Common myeloid progenitor, CD34-positive (primary cell): ENCODE data around the gene CNOT1.
A peak's percentile ranks its signal among the peaks of the same experiment; 100 is the strongest.

Experiments used
- CTCF ChIA-PET: fragments of 350-600 bp; sonication (Branson Sonifier 250); formaldehyde crosslinking; loops from one replicate; lab custom pipeline; 2021; ENCODE audit warnings: antibody characterized with exemption; lab: Charles Lee
- POLR2A ChIA-PET: fragments of 350-600 bp; sonication (Branson Sonifier 250); formaldehyde crosslinking; loops from one replicate; lab custom pipeline; 2021; ENCODE audit warnings: antibody characterized with exemption; lab: Charles Lee
- DNase-seq, 3 donors: peaks; one replicate each; pipeline versions ENCODE4 v3.0.0 to v3.0.0-alpha.2; 2013
- H3K27ac ChIP-seq, 2 experiments: 1 replicate in 1 of 2; 2 replicates in 1 of 2; pipeline ENCODE4 v1.7.0; 2013; ENCODE audit warnings: inconsistent platforms in 2 of 2, low read length in 2 of 2, mild to moderate bottlenecking in 2 of 2, low read depth in 1 of 2, moderate library complexity in 1 of 2; ENCODE audit not compliant: severe bottlenecking in 2 of 2, insufficient read depth in 1 of 2, poor library complexity in 1 of 2
- H3K27me3 ChIP-seq, 5 experiments: replicated peaks in 2 of 5; 1 replicate in 3 of 5; 2 replicates in 2 of 5; pipeline versions ENCODE4 v1.6.1 to v1.7.0; 2013; ENCODE audit warnings: low read length in 4 of 5, mild to moderate bottlenecking in 2 of 5, moderate library complexity in 2 of 5, inconsistent platforms in 1 of 5; ENCODE audit not compliant: insufficient read depth in 5 of 5, control insufficient read depth in 4 of 5
- H3K36me3 ChIP-seq, 4 experiments: 1 replicate in 2 of 4; 2 replicates in 2 of 4; pipeline versions ENCODE4 v1.6.1 to v1.7.0; 2013; ENCODE audit warnings: low read length in 3 of 4, control low read depth in 1 of 4, mild to moderate bottlenecking in 1 of 4; ENCODE audit not compliant: control insufficient read depth in 4 of 4, insufficient read depth in 4 of 4
- H3K4me1 ChIP-seq, 4 experiments: 1 replicate in 3 of 4; 2 replicates in 1 of 4; pipeline versions ENCODE4 v1.6.1 to v1.7.1; 2013; ENCODE audit warnings: low read length in 3 of 4, mild to moderate bottlenecking in 3 of 4, control low read depth in 1 of 4, inconsistent platforms in 1 of 4, moderate library complexity in 1 of 4; ENCODE audit not compliant: control insufficient read depth in 4 of 4, insufficient read depth in 4 of 4; ENCODE audit errors: control extremely low read depth in 1 of 4
- H3K4me3 ChIP-seq, 7 experiments: 1 replicate in 4 of 7; 2 replicates in 3 of 7; pipeline versions ENCODE4 v1.5.1 to v1.7.0; 2013; ENCODE audit warnings: mild to moderate bottlenecking in 7 of 7, low read length in 6 of 7, moderate library complexity in 6 of 7, inconsistent platforms in 2 of 7, low read depth in 2 of 7, control low read depth in 1 of 7; ENCODE audit not compliant: insufficient read depth in 4 of 7, control insufficient read depth in 1 of 7; ENCODE audit errors: extremely low read depth in 1 of 7
- H3K9me3 ChIP-seq, 5 experiments: 1 replicate in 4 of 5; 2 replicates in 1 of 5; pipeline versions ENCODE4 v1.6.1 to v1.7.1; 2013; ENCODE audit warnings: low read length in 4 of 5, mild to moderate bottlenecking in 2 of 5, inconsistent platforms in 1 of 5, low read depth in 1 of 5, moderate library complexity in 1 of 5; ENCODE audit not compliant: control insufficient read depth in 4 of 5, insufficient read depth in 2 of 5; ENCODE audit errors: control extremely low read depth in 1 of 5
- WGBS: methylation state at CpG from one replicate; pipeline ENCODE4 v1.1.5; 2013; ENCODE audit not compliant: insufficient coverage; 5-methylcytosine and 5-hydroxymethylcytosine counted together

The CNOT1 gene

GRCh38 chr16:58584831-58585505 lies 44.7 kb downstream of the CNOT1 start:
- no peaks in the 10 kb centered on the region for H3K9me3 ChIP-seq
- H3K4me1 ChIP-seq = no peaks in the 10 kb centered on the region
- no peak for DNase-seq
- ChIA-PET CTCF (no interaction called here), POLR2A (no interaction called here)
- no peak overlapping the region for H3K4me3 ChIP-seq
- no peaks in the 10 kb centered on the region for H3K27me3 ChIP-seq
- H3K36me3 ChIP-seq = peaks cover 34 to 91% (median 61%) of the 10 kb centered on the region in 4 experiments
- no peak overlapping the region for H3K27ac ChIP-seq
- 100% methylated on average over 1 of the region's 8 CpGs for WGBS

GRCh38 chr16:58582971-58583765 lies 46.5 kb downstream of the CNOT1 start:
- Histone ChIP-seq H3K4me1 (no peaks in the 10 kb centered on the region), H3K36me3 (peaks cover 39 to 88% (median 61%) of the 10 kb centered on the region in 4 experiments), H3K27me3 (no peaks in the 10 kb centered on the region), H3K27ac (no peak overlapping the region), H3K4me3 (no peak overlapping the region), H3K9me3 (no peaks in the 10 kb centered on the region)
- DNase-seq = no peak
- WGBS = 84% methylated on average over 4 of the region's 8 CpGs
- ChIA-PET CTCF (no interaction called here), POLR2A (no interaction called here)

DNA sequence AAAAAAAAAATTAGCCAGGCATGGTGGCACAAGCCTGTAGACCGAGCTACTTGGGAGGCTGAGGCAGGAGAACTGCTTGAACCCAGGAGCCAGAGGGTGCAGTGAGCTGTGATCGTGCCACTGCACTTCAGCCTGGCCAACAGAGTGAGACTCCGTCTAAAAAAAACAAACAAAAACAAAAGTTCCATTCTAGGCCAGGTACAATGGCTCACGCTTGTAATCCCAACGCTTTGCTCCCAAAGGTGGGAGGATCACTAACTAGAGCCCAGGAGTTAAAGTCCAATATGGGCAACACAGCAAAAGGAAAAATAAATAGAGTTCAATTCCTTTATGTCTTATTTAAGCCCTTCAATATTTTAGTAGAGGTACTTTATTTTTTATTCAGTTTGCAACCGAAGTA lies 47.5 kb downstream of the CNOT1 start:
- DNase-seq = no peak
- peaks cover 37 to 88% (median 63%) of the 10 kb centered on the region in 4 experiments for H3K36me3 ChIP-seq
- no peaks in the 10 kb centered on the region for H3K27me3 ChIP-seq
- no peaks in the 10 kb centered on the region for H3K4me1 ChIP-seq
- POLR2A ChIA-PET = no interaction called here
- no peaks in the 10 kb centered on the region for H3K9me3 ChIP-seq
- CTCF ChIA-PET = no interaction called here
- no peak overlapping the region for H3K4me3 ChIP-seq
- H3K27ac ChIP-seq = no peak overlapping the region
- 100% methylated on average over 3 of the region's 6 CpGs for WGBS

GRCh38 chr16:58579587-58579986 lies 50.0 kb downstream of the CNOT1 start:
- no peaks in the 10 kb centered on the region for H3K27me3 ChIP-seq
- peaks cover 38 to 90% (median 67%) of the 10 kb centered on the region in 4 experiments for H3K36me3 ChIP-seq
- no peak overlapping the region for H3K4me3 ChIP-seq
- H3K4me1 ChIP-seq = no peaks in the 10 kb centered on the region
- H3K9me3 ChIP-seq = no peaks in the 10 kb centered on the region
- H3K27ac ChIP-seq = no peak overlapping the region
- ChIA-PET CTCF (interaction anchor here (2.0 kb wide), 1 partner anchor 17 kb away, joined by 4 read pairs; no protein-coding TSS in a partner anchor), POLR2A (no interaction called here)
- no peak for DNase-seq
- WGBS = 99% methylated on average over 8 of the region's 8 CpGs

DNA sequence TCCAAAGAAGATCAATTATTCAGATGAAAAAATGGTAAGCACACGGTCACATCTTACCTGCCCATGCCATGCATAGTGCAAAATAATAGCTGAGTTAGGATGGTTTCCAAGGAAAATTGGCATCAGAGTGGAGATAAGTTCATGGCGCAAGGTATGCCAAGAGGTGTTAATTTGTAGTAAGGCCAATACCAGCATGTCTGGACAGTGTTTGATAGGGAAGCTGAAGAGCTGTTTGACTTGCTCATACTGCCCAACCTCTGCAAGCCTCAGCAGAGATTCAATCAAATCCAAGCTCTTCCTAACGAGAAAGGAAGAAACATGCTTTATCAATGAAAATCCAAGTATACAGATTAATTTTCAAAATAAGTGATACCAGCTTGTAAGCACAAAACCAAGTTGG lies 51.0 kb downstream of the CNOT1 start:
- Histone ChIP-seq H3K27me3 (no peaks in the 10 kb centered on the region), H3K36me3 (peaks cover 41 to 94% (median 74%) of the 10 kb centered on the region in 4 experiments), H3K4me1 (no peaks in the 10 kb centered on the region), H3K27ac (no peak overlapping the region), H3K4me3 (no peak overlapping the region), H3K9me3 (no peaks in the 10 kb centered on the region)
- DNase-seq = no peak
- WGBS = 100% methylated on average over 1 of the region's 3 CpGs
- CTCF ChIA-PET = interaction anchor here (0.9 to 1.1 kb wide), 2 partner anchors 72 to 87 kb away, joined by 3 read pairs; no protein-coding TSS in a partner anchor
- POLR2A ChIA-PET = no interaction called here

DNA sequence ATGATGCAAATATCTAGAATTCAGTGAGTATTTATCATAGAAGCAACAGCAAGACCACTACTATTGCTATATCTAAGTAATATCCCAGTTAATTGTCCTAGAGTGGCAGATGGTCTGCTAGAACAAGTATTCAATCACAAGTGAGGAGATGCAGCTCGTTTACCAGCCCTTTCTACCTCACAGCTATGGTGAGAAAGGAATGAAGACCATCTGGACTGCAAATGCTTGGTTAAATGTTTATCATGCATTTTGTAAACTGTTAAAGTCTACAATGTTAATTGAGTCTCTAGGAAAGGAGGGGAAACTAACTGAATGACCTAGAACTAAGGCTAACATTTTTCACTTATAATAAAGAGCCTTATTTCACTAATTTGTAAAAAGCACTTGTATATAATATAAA lies 52.5 kb downstream of the CNOT1 start:
- WGBS = 86% methylated on average over 1 of the region's 1 CpG
- DNase-seq = no peak
- H3K36me3 ChIP-seq = peaks cover 34 to 92% (median 67%) of the 10 kb centered on the region in 4 experiments
- CTCF ChIA-PET = interaction anchor here (0.9 kb wide), 1 partner anchor 84 kb away, joined by 3 read pairs; no protein-coding TSS in a partner anchor
- H3K4me3 ChIP-seq = no peak overlapping the region
- H3K9me3 ChIP-seq = no peaks in the 10 kb centered on the region
- POLR2A ChIA-PET = no interaction called here
- no peaks in the 10 kb centered on the region for H3K27me3 ChIP-seq
- peak overlapping the region in 1 of 2 experiments; percentile 46 for H3K27ac ChIP-seq
- no peaks in the 10 kb centered on the region for H3K4me1 ChIP-seq

GRCh38 chr16:58574895-58575294 lies 54.7 kb downstream of the CNOT1 start:
- no CpG with 5 or more reads among the region's 4 CpGs for WGBS
- Histone ChIP-seq H3K9me3 (no peaks in the 10 kb centered on the region), H3K27me3 (no peaks in the 10 kb centered on the region), H3K4me3 (no peak overlapping the region), H3K4me1 (no peaks in the 10 kb centered on the region), H3K36me3 (peaks cover 32 to 90% (median 72%) of the 10 kb centered on the region in 4 experiments), H3K27ac (no peak overlapping the region)
- DNase-seq = no peak
- CTCF ChIA-PET = no interaction called here
- POLR2A ChIA-PET = no interaction called here
